RCC 7860 (cell line): ENCODE results near the gene TOP2B.

Source experiments
- DNase-seq: peaks from one replicate; pipeline ENCODE4 v3.0.0-alpha.2; 2015; ENCODE audit warnings: low spot score
- FAIRE-seq: peaks from 2 replicates; lab custom pipeline; 2012; peaks lifted over from hg19 to GRCh38; lab: Jason Lieb, UNC

Gene TOP2B

GRCh38 chr3:25664812-25665314 is at the start of gene TOP2B:
Gene TOP2B (minus strand): TSS chr3:25664907. CDS start chr3:25664297, 610 bp downstream.
- peak; percentile 75 for FAIRE-seq
- peak; percentile 80 for DNase-seq

GRCh38 chr3:25713341-25713985 is 48.8 kb upstream of the TOP2B start:
- DNase-seq (no peak), FAIRE-seq (no peak)

- FAIRE-seq (no peak), DNase-seq (no peak)
Measured at GRCh38 chr3:25711090-25711489, 46.4 kb upstream of the TOP2B start.

- DNase-seq (no peak), FAIRE-seq (no peak)
Measured at GRCh38 chr3:25708036-25708435, 43.3 kb upstream of the TOP2B start.

GRCh38 chr3:25707268-25707926 is 42.7 kb upstream of the TOP2B start:
- FAIRE-seq (no peak), DNase-seq (no peak)

GRCh38 chr3:25706213-25706612 is 41.5 kb upstream of the TOP2B start:
- FAIRE-seq (no peak), DNase-seq (no peak)

GRCh38 chr3:25697553-25697952 is 32.8 kb upstream of the TOP2B start:
- FAIRE-seq (no peak), DNase-seq (no peak)

- no peak for FAIRE-seq
- DNase-seq: no peak
Measured at GRCh38 chr3:25695731-25696420, 31.2 kb upstream of the TOP2B start.

- FAIRE-seq (no peak), DNase-seq (no peak)
Measured at GRCh38 chr3:25693238-25693637, 28.5 kb upstream of the TOP2B start.

- FAIRE-seq: no peak
Measured at GRCh38 chr3:25692341-25692740, 27.6 kb upstream of the TOP2B start.

GRCh38 chr3:25690768-25691533 is 26.2 kb upstream of the TOP2B start:
- FAIRE-seq (no peak), DNase-seq (no peak)

More at GRCh38 chr3:25692341-25692740, 27.6 kb upstream of the TOP2B start:
- DNase-seq: no peak

- FAIRE-seq: no peak
- DNase-seq: no peak
Measured at GRCh38 chr3:25689226-25689625, 24.5 kb upstream of the TOP2B start.

GRCh38 chr3:25687742-25688141 is 23.0 kb upstream of the TOP2B start:
- FAIRE-seq: no peak
- DNase-seq: no peak

GRCh38 chr3:25686766-25687165 is 22.1 kb upstream of the TOP2B start:
- FAIRE-seq (no peak), DNase-seq (no peak)

GRCh38 chr3:25683882-25684281 is 19.2 kb upstream of the TOP2B start:
- DNase-seq (no peak), FAIRE-seq (no peak)

- DNase-seq: no peak
- FAIRE-seq: no peak
Measured at GRCh38 chr3:25683410-25683809, 18.7 kb upstream of the TOP2B start.

- no peak for DNase-seq
- no peak for FAIRE-seq
Measured at GRCh38 chr3:25679642-25680302, 15.1 kb upstream of the TOP2B start.

GRCh38 chr3:25679166-25679565 is 14.5 kb upstream of the TOP2B start:
- no peak for FAIRE-seq
- DNase-seq: no peak

- FAIRE-seq (no peak), DNase-seq (no peak)
Measured at GRCh38 chr3:25678581-25678980, 13.9 kb upstream of the TOP2B start.

- no peak for FAIRE-seq
- no peak for DNase-seq
Measured at GRCh38 chr3:25677121-25677520, 12.4 kb upstream of the TOP2B start.

GRCh38 chr3:25674670-25675069 is 10.0 kb upstream of the TOP2B start:
- FAIRE-seq (no peak), DNase-seq (no peak)
